HT-29 (cell line): ENCODE data around the gene SACS. TPM values are rescaled to one million over a fixed set of nuclear protein-coding genes. Genes with fewer than 3 reads are reported as not detected.

Source experiments
- DNase-seq: peaks from one replicate; pipeline ENCODE4 v3.0.0-alpha.2; 2015; ENCODE audit warnings: low spot score
- total RNA-seq: library from RNA; depleted of rRNA; stranded (reverse); fragments of >200 nt; shearing (Covaris generic); gene quantifications from 2 replicates; pipeline ENCODE4 v1.2.3, GENCODE V29; 2014

The SACS gene
- total RNA-seq, 1 experiment from 2014 or later: 19.7 TPM

- DNase-seq: no peak
These were observed 65.6 kb downstream of the SACS start for GRCh38 chr13:23367907-23368306.

DNA sequence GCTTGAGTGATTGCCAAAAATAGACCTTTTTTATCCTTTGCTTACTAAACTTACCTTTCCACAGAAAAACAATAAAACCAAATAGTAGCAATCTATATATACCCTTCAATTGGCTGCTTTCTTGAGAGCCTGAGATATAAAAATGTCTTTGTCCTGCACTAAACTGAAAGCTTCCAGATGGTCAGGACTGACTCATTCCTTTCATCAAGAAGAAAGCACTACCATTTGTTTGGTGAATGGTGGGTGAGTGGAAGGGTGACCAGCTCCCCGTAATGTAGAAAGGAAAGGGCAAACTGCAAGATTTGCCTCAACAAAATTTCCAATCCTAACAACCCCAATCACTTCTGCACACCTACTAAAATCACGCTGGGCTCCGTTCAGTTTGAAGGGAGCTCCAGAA is 67.8 kb downstream of the SACS start:
- no peak for DNase-seq

GRCh38 chr13:23359882-23360281 is 73.6 kb downstream of the SACS start:
- DNase-seq: no peak

- no peak for DNase-seq
These were observed 76.2 kb downstream of the SACS start for GRCh38 chr13:23357349-23357748.

GRCh38 chr13:23356368-23356767 is 77.1 kb downstream of the SACS start:
- no peak for DNase-seq

- no peak for DNase-seq
These were observed 79.0 kb downstream of the SACS start for GRCh38 chr13:23354520-23354919.

- no peak for DNase-seq
These were observed 81.3 kb downstream of the SACS start for GRCh38 chr13:23352161-23352560.

- peak; percentile 43 for DNase-seq
These were observed 83.5 kb downstream of the SACS start for GRCh38 chr13:23350009-23350408.

DNA sequence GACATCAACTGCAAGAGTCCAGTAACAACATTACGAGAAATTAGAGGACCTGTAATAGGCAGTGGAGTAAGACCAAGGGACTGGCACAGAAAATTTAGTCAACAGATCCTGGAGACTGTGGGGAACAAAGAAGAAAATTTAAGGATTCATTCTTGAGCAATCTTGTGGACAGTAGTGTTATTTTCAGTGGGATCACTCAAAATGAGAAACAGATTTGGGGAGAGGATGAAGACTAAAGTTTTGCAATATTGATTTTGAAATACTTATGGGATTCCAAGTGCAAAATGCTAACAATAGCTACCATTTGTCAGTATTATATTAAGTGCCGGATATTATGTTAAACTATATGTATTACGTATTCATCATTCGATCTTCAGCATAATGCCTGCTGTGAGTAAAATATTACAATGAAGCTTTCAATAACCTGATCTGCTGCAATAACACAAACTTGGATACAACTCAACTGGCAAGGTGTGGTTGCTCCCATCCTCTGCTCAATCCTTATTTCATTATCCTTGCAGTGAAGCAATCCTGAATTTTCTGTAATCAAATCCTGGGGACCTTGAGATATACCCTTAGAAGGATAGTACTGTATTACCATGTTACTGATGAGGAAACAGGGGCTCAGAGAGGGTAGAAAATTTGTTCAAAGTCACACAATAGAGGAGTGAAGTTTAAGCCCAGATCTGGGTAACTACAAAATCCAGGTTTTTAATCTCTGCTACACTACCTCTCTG is 84.2 kb downstream of the SACS start:
- DNase-seq: no peak

GRCh38 chr13:23348262-23349127 is 85.0 kb downstream of the SACS start:
- DNase-seq: peak; percentile 22

DNA sequence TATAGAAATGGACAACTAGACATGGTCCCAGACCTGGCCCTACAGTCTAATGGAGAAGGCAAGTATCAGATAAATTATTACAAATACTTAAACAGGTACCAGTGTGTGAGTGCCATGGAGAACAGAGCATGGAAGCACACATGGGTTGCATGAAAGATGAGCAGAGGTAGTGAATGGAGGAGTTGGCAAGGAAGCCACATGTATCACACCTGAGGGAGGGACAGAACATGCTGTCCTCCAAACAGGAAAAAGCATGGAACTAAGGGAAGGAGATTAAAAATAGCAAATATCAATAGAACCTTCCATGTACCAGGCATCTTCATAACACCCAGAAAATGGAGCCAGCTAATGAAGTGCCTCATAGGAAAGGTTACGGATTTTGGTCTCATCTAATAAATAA is 85.9 kb downstream of the SACS start:
- DNase-seq: no peak

GRCh38 chr13:23344931-23345595 is 88.4 kb downstream of the SACS start:
- no peak for DNase-seq

- no peak for DNase-seq
These were observed 94.3 kb downstream of the SACS start for GRCh38 chr13:23339225-23339624.

DNA sequence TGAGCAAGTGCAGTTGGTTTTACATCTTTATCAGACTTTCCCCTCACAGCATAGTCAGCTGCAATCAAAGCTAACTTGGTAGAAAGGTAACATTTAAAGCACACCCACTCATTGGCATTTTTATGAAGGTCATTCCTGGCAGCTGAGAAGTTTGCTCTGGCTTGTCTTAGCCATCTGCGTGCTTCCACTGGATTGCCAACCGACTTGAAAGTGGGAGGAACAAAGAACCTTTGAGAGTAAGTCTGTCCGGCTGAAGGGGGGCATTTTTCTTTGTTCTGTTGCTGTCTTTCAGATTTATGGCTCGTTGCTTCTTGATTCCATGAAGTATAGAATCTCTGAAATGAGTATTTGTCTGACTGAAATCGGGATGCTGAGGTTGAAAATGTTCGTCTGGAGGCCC is 103.1 kb downstream of the SACS start:
- DNase-seq: no peak

DNA sequence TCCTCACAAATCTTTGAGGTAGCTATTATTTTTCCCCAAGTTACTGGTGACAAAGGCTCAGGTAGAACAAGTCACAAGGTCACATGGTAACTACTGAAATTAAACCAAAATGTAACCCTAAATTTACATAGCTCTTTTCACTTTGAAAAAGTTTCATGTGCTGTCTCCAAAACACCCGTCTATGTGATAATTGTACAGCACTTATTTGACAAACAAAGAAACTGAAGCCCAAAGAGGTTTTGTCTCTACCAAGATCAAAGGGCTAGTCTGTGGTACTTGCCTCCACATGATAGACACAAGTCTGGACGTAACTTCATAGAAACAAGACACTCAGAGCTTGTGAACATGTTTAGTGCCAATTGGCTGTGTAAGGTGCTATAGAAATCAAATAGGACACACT is 108.3 kb downstream of the SACS start:
- DNase-seq: no peak

DNA sequence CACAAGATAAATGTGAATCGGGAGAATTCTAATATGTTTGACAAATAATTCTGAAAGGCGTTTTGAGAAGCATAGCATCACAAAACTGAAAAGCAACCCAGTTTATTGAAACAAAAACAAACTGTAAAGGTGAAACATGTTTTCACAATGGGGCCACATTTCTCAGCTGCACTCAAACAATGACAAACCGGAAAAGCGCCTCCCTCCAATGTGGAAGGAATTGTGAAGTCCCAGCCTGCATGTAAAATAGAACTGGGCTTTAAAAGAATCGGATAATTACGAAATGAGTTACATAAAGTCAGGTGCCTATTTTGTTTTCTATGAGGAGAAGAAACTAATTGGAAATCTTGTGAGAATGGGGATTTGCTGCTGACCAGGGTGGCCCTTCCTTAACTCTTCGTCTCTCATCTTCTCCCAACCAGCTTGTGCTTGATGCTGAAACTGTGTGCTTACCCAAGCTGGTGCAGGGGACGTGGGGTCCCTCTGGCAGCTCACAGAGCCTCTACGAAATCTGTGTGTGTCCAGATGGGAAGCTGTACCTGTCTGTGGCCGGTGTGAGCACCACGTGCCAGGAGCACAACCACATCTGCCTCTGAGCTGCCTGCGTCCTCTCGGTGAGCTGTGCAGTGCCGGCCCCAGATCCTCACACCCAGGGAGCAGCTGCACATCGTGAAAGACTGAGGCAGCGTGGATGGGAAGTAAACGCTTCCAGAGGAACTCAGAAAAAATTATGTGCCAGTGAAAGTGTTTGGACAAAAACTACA is 109.4 kb downstream of the SACS start:
- no peak for DNase-seq

DNA sequence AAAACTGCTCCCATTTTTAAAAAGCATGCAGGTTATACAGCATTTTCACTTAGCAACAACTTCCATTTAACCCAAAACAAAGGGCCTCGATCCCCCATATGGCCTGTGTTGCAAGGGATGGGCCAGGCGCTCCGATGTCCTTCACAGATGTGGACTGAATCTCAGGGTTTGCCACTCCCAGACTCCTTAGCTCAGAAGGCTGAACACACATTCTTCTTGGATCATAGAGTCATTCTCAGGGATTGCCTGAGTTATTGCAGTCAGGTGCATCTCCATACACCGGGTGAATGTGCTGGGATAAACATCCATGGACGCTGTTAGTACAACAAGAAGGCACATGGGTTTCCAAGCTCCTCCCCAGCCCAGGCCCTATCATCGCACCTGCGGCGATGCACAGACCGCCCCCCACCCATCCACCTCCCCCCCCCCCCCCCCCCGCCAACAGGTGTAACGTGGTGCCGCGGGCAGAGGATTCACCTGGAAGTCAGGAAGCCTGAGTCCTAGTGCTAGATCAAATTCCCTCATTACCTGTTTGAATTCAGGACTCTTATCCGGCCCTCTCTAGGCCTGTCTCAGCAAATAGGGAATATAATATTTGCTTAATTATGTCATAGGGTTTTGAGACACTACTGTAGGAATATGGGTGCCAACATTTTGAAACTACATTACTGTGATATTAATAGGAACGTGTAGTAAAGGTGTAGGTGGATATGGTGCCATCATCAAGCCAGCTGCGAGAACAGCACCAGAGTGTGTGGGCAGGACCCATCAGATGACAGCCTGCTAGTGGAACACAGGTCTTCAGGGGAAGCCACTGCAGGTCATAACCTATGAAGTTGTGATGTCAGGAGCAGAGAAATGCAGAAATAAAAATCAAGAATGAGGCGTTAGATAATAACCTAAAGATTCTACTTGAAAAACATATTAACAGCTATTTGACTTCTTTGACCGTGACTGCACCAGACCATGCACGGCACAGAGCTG is 110.9 kb downstream of the SACS start:
- DNase-seq: no peak

GRCh38 chr13:23321535-23322241 is 111.8 kb downstream of the SACS start:
- DNase-seq: no peak

- no peak for DNase-seq
These were observed 112.5 kb downstream of the SACS start for GRCh38 chr13:23320926-23321534.
